Esophagus mucosa (tissue), 1 donor: ENCODE measurements around the gene CORIN. TPM values are rescaled to one million over a fixed set of nuclear protein-coding genes. Genes with fewer than 3 reads are reported as not detected.

Source experiments
- ATAC-seq: fragments of 200-7000 bp; cut with Tn5 transposase; one replicate; pipeline ENCODE4 v1.9.1; 2020
- total RNA-seq: library from RNA; stranded (reverse); gene quantifications from one replicate; pipeline ENCODE4 v1.2.4, GENCODE V29; 2023
- donor health status: DM: yes; HTN: yes; CAD: no.

CORIN gene
- total RNA-seq, 1 donor from 2014 or later, result 0.88 TPM

DNA sequence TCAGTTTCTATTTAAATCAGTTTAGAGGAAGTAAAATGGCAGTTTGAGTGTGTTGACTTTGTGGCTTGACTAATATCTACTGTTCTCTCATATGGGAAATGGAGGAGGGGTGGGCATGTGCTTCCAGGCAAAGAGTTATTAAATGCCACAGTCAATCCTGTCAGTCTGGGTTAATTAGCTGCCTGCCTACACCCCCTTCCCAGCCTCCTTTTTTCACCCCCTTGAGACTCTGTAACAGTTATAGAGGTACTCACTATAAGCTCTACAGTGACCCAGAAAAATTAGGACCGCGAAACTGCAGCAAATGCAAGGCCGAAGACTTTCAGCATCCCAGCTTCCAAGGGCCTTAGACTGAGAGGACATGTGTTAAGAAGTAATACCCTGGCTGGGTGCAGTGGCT, 165.2 kb downstream of the CORIN start:
- ATAC-seq, result no peak

DNA sequence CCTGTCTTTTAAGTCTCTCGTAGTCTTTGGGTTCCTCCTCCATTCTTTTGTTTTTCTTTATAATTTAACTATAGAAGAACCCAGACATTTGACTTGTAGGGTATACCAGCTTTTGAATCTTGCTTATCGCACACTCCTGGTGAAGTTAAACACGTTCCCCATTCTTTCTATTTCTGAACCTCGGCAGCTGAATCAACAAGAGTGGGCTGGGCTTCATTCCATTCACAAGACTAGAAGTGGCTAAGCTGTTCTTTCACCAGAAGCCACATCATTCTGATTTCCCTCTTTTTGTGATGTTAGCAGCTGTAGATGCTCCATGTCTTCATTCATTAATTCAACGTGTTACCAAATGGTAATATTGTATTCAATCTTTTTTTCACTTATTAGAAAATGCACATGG, 167.9 kb downstream of the CORIN start:
- no peak for ATAC-seq

DNA sequence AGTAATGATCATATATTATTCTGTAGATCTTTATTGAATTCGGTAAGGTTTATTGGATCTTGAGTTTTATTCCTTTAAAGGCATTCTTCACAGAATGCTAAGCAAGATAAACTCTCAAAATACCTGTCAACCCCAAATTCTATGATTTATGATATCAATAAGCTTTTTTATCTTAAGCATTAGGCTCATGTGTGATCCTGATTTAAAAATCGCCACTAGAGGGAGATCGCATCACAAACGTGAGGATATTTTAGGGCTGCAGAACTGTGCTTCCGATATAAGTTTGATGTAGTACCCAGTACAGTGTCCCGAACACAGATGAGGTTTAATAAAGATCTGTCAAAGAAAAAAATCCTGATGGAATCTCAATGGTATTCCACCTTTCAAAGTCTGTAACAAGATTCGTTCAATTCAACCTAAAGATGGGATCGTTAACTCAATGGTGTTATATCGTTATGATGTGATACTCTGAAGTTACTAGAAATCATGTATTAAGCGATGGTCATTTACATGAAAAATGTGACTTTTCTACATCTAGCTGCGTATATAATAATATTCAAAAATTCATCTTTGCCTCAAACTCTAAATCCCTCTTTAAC, 169.0 kb downstream of the CORIN start:
- no peak for ATAC-seq

DNA sequence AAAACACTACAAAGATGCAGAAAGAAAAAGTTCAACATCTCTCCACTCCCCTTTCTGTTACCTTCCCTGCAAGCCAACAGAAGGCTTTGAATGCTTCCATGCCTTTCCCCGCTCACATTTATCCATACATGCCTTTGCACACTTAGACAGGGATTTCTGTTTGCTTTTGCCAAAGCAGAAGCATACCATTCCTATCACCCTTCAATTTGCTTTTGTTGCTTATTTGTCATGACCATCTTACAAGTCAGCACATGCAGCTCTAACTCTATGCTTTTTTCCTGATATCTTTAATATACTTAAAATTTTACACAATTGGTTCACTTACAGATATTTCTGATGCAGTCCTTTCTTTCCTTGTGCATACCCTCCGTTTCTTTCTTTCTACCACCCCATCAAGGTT, 169.6 kb downstream of the CORIN start:
- ATAC-seq, result no peak

DNA sequence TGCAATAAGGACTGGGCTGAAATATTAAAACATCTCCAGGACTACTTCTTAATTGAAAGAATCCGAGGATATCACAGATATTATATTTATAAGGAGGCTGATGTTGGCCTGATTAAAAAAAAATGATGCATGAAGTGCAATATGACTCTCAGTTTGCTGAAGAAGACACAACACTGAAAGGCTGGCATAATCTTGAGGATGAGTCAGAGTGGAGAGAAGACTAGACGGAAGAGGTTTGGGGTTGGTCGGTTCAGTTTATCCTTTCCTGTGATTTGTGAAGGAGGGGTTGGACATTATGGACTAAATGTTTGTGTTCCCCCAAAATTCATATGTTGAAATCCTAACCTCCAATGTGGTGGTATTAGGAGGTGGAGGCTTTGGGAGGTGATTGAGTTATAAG, 170.3 kb downstream of the CORIN start:
- ATAC-seq, result no peak

DNA sequence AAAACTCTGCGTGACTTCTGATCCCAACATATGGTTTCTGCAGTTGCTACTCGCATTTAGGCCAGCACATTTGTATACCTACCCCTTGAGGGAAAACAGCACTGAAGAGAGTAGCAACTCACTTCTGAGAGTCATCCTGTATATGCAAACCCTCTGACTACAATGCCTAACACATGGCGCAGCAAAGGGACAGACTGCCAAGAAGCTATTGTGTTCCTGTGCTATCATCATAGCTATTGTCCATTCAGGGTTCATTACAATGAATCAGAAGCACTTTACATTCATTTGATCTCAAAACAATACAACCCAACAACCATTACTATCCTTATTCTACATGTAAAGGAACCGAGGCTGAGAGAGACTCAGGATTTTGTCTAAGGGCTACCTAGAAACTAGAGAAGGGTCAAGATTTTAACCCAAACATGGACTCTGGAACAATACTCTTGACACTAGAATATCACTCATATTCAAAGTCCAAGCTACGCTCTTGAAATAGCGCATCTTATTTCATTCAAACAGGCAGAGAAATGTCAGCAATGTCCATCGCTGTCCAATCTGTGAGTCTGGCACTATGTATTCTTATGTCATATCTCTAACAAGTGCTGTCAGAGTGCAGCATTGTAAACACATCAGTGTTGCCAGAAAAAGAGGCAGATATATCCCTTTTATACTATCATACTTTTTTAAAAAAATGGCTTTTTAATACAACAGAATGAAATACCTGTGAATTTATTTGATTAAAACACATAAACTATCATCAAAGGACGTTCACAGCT, 173.6 kb downstream of the CORIN start:
- ATAC-seq, result no peak

DNA sequence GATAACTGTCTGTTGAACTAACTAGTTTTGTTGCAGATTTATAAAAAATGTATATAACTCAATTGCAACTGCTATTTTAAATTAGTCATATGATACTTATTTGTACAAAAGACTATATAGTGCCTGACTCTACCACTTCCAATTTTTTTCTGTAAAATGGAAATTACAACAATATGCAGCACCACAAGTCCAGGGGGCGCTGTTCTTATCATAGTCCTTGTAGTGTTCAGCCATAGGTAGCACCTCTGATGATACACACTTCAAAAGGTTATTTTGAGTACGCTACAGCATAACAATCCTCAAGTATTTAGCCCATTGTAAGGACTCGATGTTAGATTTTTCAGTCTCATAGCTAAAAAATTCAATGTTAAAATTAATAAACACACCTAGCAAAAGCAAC, 174.9 kb downstream of the CORIN start:
- no peak for ATAC-seq

DNA sequence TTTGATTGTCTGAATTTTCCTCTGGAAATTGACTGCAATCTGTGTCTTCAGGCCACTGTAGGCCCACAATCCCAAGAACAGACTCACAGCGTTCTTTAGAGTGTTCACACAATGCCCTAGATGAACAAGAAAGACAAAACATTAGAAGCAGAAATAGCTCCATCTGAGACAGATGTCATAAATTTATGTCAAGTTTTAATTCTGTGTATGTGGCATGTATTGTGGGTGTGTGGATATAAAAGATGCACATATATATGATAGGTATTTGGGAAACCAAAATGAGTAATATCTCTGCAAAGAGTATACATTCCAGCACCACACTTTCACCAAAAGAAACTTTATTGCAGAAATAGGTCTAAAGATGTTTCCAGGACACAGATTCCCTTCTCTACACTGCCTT, 176.1 kb downstream of the CORIN start:
- ATAC-seq, result no peak

DNA sequence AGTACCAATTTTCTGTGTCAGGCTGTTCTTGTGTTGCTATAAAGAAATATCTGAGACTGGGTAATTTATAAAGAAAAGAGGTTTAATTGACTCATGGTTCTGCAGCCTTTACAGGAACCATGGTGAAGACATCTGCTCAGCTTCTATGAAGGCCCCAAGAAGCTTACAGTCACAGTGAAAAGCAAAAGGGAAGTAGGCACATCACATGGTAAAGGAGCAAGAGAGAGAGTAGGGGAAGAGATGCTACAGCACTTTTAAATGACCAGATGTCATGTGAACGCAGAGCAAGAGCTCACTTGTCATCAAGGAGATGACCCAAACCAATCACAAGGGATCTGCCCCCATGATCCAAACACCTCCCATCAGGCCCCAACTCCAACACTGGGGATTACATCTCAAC, 178.5 kb downstream of the CORIN start:
- ATAC-seq, result no peak

DNA sequence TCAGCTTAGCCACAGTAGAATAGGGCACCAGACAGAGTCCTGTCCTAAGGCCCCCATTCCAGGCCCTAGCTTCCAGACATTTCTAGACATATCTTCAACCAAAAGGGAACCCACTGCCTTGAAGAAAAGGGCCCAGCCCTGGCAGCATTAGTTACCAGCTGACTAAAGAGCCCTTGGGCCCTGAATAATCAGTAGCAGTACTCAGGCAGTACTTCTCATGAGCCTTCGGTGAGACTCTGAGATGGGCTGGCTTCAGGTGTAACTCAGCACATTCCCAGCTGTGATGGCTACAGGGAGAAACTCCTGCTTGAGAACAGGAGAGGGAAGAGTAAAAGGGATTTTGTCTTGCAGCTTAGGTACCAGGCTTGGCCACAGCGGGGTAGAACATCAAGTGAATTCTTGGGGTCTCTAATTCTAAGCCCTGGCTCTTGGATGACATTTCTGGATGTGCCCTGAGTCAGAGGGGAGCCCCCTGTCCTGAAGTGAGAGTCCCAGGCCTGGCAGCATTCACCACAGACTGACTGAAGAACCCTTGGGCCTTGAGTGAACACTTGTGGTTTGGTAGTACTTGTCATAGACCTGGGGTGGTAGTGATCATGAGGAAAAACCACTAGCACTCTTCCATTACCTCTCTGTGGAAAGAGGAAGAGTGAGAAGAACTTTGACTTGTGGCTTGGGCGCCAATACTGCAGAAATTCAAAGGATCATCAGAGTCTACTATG, 182.7 kb downstream of the CORIN start:
- ATAC-seq, result no peak

DNA sequence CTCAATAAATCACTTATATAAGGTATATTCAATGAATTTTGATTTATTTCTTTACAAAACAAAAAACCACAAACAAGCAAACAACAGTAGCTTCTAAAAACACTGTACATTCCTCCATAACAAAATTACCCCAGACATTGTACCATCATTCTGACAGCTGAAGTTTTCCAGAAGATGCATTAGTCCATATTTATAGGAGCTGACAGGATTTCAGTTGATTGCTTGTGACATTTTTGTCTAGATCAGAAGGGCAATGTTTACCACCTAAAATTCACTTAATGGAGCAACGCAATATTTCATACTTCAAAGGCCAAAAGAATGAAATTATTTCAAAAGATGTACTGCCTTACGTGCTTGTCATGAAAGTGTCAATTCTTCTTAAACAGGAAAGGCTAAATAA, 185.8 kb downstream of the CORIN start:
- no peak for ATAC-seq

DNA sequence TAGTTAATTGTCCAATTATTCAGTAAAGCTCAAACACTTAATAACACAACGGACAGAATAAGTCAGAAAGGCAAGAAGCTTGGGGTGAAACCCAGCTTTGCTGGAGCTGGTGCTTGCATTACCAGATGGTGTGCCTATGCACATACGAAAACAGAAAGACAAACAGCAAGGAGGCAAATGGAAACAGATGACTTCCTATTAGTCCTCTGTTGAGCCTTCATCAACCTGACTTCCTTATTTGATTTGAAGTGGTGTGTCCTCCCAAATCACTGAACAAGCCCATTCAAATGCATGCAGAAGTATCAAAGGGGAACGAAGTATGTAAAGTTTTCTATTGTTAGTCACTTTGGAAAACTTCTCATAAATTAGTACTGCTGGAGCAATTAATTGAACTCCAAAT, 186.6 kb downstream of the CORIN start:
- ATAC-seq, result no peak

DNA sequence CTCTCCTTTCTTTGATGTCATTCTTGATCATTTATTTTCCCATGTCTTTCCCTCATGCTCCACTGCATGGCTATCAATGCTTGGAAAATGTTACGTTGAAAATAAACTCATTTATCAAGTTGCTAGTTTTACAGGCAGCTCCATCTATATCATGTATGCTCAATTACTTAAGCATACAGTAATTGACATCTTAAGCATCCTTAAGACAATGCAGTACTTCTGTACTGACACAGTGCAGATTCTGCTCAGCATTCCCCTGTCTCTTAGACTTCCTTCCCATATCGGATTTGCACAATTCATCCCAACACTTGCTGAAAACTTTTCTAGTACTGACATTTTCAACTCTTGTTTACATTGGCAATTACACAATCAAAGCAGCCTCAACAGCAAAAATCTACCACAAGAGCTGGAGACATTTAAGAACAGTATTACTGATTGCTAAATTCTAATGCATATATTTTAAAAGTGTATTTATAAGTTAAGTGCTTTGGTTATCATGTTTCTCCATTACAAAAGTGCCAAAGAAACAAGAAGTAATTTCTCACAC, 187.2 kb downstream of the CORIN start:
- no peak for ATAC-seq

DNA sequence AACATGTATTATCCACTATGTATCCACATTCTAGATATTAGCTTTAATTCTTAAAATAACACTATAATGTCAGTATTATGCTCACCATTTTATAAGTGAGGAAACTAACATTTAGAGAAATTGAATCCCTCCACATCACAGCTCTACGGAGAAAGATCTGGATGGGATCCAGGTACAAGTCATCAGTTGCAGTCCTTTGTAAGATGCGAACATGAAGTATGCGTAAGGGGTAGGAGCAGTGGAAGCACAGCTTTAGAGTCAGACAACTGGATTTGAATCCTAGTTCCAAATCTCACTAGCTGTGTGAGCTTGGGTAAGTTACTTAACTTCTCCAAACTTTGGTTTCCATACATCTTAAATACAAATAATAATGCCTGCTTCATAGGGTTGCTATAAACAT, 190.3 kb downstream of the CORIN start:
- no peak for ATAC-seq

DNA sequence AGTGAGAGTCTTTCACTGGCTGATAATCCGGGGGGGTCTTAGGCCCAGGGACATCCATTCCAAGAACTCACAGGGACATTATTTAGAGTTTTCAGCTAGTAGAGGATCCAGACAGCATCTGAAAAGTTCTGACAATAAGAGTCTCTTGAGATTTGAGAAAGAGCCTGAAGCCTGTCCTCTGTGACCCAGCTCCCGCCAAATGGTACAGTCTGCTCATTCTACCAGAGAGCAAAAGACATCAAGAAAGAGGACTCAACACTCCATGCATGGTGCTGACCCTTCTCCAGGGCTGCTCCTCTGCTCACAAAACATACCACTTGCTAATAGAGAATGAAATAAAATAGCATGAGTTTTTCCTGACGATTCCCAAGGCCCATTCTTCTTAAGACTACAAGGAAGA, 190.8 kb downstream of the CORIN start:
- ATAC-seq, result no peak

DNA sequence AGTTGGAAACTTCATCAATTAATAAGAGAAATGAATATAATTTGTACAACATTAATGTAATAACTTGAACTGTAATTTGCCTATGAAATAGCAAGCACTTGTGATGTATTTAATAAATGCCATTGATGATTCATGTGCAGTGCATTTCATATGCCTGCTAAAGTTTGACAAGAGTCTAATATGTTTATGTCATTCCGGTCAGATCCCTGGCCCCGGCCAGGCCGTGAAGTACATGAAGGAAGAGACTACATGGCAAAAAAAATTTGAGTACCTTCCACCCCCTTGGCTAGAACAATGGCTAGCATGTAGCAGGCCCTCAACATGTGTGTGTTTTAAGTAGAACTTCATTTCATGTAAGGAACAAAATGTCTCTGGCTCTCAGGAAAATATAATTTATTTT, 191.5 kb downstream of the CORIN start:
- no peak for ATAC-seq

DNA sequence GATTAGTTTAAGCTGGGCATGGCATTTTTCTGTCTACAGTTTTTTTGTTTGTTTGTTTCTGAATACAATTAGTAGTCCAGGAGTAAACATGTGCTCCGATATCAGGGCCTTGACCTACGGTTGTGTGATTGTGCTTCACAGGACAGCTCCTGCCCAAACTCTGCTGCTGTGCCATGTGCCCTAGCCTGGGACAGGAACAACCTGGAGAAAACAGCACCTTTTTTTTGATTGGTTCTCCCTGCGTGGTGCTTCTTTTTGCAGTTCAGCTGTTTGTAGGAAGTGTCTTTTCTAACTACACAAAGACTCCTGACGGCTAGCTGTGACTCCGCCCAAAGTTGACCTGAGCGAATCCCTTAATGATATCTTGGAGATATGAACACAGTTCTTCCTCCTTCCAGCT, 194.0 kb downstream of the CORIN start:
- ATAC-seq, result no peak

DNA sequence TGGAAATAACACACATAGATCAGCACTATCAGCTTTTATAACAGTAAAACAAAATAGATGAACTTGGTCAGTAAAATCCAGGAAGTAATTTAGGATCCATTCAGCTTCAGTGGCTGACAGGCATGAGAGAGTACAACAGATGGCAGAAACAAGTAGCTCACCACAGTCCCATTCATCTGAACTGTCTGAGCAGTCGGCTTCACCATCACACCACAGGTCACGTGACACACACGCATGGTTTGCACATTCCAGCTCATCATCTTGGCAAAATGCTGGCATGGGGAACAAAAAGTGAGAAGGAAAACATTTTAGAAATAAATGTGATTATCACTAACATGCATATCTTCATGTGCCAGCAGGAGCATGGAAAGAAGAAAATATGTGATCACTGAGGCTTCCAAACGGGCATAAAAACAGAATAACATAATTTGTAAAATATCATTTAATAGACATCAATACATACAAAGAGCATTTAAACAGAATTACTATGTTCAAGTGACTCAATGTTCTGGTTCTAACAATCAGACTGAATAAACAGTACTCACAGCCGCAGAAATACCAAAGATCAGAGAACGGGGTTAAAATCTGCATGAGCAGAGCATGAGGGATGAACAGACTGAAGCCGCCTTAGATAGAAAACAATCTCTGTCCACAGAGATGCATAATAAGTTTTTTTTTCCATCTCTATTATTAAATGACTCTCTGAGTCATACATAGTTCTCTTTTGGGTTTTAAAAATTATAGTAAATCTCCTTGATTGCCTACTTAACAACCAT, 194.7 kb downstream of the CORIN start:
- ATAC-seq, result no peak

DNA sequence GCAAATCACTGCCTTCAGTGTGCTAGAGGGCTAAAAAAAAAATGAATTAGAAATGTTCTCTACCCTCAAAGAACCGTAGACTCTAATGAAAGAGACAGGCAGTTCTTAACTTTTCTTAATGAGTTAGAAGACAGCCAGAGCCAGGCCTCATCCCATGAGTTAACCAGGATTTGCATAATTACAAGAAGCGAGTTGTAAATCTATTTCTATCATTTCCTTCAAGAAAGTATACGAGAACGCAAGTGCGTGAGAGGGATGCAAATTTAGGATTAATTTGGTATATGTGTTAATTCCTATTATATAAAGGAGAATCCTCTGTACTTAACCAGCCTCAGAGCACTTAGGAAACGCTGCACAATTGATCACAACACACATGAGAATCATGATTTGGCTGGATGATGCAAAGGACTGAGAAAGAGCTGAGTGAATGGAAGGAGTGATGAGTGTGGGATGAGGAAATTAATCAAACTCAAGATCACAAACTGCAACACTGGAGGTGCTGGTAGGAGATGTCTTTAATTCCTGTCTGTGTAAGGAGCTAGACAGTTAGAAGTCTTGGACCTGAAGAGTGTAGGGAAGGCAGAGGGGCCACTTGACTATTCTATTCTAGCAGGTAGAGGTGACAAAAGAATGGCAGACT, 195.6 kb downstream of the CORIN start:
- ATAC-seq, result no peak

DNA sequence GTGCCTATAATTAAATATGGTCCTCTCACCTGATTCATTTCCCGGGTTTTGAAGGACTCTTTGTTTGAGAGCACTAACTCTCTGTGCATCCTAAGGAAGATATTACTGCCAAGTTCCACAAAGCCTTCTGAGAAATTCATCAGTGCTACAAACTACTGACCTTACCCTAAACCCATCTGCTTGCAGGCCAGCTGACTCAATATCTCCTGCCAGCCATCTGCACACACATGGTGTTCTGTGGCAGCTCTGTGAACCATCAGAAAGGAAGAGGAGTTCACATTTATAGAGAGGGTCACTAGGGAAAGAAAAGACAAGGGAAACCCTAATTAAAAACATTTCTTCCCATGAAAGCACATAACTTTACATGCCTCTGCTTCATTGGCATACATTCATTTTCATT, 196.1 kb downstream of the CORIN start:
- no peak for ATAC-seq

DNA sequence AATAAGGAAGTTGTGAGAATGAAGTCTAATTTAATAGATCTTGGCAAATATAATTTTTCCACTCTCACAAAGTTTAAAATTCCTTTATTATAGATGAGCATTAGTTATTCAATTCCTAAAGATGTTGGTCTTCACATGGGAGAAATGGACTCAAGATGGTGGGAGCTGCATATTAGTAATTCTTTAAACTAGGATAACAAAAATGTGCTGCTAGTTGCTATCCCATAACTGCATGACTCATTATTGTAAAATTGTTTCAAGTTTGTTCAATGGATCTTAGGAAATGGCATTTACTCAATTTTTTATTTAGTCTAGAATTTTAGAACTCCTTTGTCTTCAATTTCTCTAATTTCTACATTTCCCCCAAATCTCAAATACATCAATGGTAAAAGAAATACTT, 197.0 kb downstream of the CORIN start:
- ATAC-seq, result no peak

DNA sequence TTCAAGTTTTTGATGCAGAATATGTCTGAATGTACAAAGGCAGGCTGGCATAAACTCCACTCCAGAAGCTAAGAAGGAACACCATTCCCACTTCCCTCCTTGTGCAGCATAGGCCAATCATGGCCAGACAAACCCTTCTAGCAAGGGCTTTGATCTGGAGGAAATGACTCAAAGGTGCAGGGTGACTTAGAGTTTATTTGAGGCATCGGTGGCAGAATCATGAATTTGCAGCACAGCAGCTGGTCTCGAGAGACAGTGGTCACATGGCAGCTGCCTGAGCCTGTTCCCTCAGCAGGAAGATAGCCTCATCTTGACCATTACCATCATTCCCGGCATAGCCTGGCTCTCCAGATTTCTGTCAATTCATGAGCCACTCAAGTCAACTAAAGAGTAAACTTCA, 198.3 kb downstream of the CORIN start:
- no peak for ATAC-seq
